Adrenal gland (tissue), 12 donors: ENCODE measurements around the gene SEPTIN11. TPM values are rescaled to one million over a fixed set of nuclear protein-coding genes. Genes with fewer than 3 reads are reported as not detected.
A peak's percentile ranks its signal among the peaks of the same experiment; 100 is the strongest.

ENCODE experiments used
- DNase-seq, 7 donors: peaks; one replicate each; pipeline ENCODE4 v3.0.0-alpha.2; 2019 to 2020
- H3K27ac ChIP-seq, 5 donors: fragments of 200-600 bp; sonication (generic) in 4 of 5; 1 replicate in 3 of 5; 2 replicates in 2 of 5; pipeline versions ENCODE4 v1.5.1 to v1.8.0; 2016 to 2020; ENCODE audit warnings: mild to moderate bottlenecking in 1 of 5
- H3K27me3 ChIP-seq: fragments of 200-600 bp; 2 replicates; pipeline ENCODE4 v1.8.0; 2021
- H3K36me3 ChIP-seq, 2 donors: fragments of 200-600 bp; replicated peaks in 1 of 2; 1 replicate in 1 of 2; 2 replicates in 1 of 2; pipeline versions ENCODE4 v1.5.1 to v1.8.0; 2018 to 2022
- H3K4me1 ChIP-seq, 2 donors: fragments of 200-600 bp; replicated peaks in 1 of 2; 1 replicate in 1 of 2; 2 replicates in 1 of 2; pipeline versions ENCODE4 v1.5.1 to v1.8.0; 2018 to 2021
- H3K4me3 ChIP-seq, 4 donors: fragments of 200-600 bp; sonication (generic) in 3 of 4; one replicate each; pipeline ENCODE4 v1.5.1; 2016 to 2018
- H3K9me3 ChIP-seq, 3 donors: fragments of 200-600 bp; sonication (generic) in 1 of 3; replicated peaks in 1 of 3; 1 replicate in 2 of 3; 2 replicates in 1 of 3; pipeline versions ENCODE4 v1.5.1 to v1.8.0; 2016 to 2021
- POLR2A ChIP-seq, 2 donors: fragments of 450-650 bp; IDR thresholded peaks; one replicate each; pipeline ENCODE4 v1.6.1; 2017; ENCODE audit warnings: antibody characterized with exemption in 2 of 2, mild to moderate bottlenecking in 2 of 2, moderate library complexity in 1 of 2
- WGBS, 4 donors: extraction: QIAGEN DNeasy Blood & Tissue Kit in 2 of 4; methylation state at CpG; one replicate each; pipeline versions ENCODE4 v1.1.5 to v1.1.7; 2013 to 2017; 5-methylcytosine and 5-hydroxymethylcytosine counted together
- intact Hi-C, 2 donors: fragments of 100-400 bp; cut with DNase I; formaldehyde crosslinking; loops; one replicate each; pipeline versions ENCODE4 v1.14.1 to v1.15.0; 2022 to 2023
- polyA plus RNA-seq, 3 donors: library from polyadenylated mRNA; stranded (reverse); fragments of 200-250 nt in 2 of 3; fragments of 350-450 nt in 1 of 3; fragmentation: Illumina TruSeq in 1 of 3; extraction: RNeasy Lipid Tissue Mini Kit (QIAGEN cat#74804) in 1 of 3; gene quantifications; one replicate each; pipeline ENCODE4 v1.2.3, GENCODE V29; 2013 to 2014
- total RNA-seq, 9 donors: library from RNA; depleted of rRNA in 4 of 9; stranded (reverse); fragments of >200 nt in 4 of 9; fragments of 120-200 nt in 1 of 9; fragmentation: NEBNext Ultra II Directional in 1 of 9; extraction: Animal tissue kit (Norgen Biotek cat#: 25700) in 1 of 9; gene quantifications; one replicate each; pipeline versions ENCODE4 v1.1.0 to v1.2.4, GENCODE V29; 2013 to 2023
- TF ChIP-seq, protein P1 (sequence below), 6 experiments: fragments of 450-650 bp in 4 of 6; fragments of 200-600 bp in 2 of 6; sonication (generic) in 1 of 6; IDR thresholded peaks; 1 replicate in 5 of 6; 2 replicates in 1 of 6; pipeline versions ENCODE4 v1.5.1 to v1.8.0; 2016 to 2021; ENCODE audit warnings: antibody characterized with exemption in 6 of 6, mild to moderate bottlenecking in 2 of 6, moderate library complexity in 1 of 6
- donor health status: healthy with polysubstance abuse.
- donor health status: Bipolar disorder and iron deficiency.
- donor health status: DM: yes; HTN: yes; CAD: no.
- donor health status: DM: no; HTN: no; CAD: no.
- donor health status: DM: no; HTN: no; CAD: no.
- donor health status: DM: yes; HTN: yes; CAD: no.

SEPTIN11 gene
- total and polyA plus RNA-seq, 12 donors = 12.5 to 49.1 (median 31.5) TPM

DNA sequence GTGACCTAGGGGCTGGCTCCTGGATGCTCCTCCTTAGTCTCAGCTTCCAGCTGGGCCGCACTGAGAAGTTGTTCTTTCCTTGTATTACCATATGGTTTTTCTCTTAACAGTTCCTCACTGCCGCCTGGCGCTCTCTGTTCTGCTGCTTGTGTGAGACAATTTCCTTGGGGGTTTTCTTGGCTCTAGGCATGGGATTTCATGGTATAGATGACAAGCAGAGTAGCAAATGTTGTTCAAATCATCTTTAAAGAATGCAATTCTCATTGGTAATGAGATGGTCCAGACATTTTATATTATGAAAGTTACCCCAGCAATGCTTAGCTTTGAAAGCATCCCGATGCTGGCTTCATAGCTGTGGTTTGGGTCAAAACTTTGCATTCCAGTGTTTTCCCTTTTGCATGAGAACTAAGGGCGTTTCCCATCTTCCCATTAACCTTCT lies 37.6 kb downstream of the SEPTIN11 start:
- Histone ChIP-seq H3K27me3 (no peaks in the 10 kb centered on the region), H3K4me1 (peaks cover 13 to 28% of the 10 kb centered on the region in 2 donors), H3K9me3 (no peaks in the 10 kb centered on the region), H3K4me3 (no peak overlapping the region), H3K27ac (peak overlapping the region in 2 of 5 donors; percentile 9 to 37), H3K36me3 (no peaks in the 10 kb centered on the region)
- WGBS, 4 donors = 72 to 81% (median 75%) methylated on average over 5 of the region's 5 CpGs
- intact Hi-C loops = no loop called here
- DNase-seq = no peak
- TF ChIP-seq POLR2A (IDR thresholded peaks at IDR 0.05) = no peak
- TF ChIP-seq, protein P1, sequence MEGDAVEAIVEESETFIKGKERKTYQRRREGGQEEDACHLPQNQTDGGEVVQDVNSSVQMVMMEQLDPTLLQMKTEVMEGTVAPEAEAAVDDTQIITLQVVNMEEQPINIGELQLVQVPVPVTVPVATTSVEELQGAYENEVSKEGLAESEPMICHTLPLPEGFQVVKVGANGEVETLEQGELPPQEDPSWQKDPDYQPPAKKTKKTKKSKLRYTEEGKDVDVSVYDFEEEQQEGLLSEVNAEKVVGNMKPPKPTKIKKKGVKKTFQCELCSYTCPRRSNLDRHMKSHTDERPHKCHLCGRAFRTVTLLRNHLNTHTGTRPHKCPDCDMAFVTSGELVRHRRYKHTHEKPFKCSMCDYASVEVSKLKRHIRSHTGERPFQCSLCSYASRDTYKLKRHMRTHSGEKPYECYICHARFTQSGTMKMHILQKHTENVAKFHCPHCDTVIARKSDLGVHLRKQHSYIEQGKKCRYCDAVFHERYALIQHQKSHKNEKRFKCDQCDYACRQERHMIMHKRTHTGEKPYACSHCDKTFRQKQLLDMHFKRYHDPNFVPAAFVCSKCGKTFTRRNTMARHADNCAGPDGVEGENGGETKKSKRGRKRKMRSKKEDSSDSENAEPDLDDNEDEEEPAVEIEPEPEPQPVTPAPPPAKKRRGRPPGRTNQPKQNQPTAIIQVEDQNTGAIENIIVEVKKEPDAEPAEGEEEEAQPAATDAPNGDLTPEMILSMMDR (IDR thresholded peaks at IDR 0.05) = no peak

DNA sequence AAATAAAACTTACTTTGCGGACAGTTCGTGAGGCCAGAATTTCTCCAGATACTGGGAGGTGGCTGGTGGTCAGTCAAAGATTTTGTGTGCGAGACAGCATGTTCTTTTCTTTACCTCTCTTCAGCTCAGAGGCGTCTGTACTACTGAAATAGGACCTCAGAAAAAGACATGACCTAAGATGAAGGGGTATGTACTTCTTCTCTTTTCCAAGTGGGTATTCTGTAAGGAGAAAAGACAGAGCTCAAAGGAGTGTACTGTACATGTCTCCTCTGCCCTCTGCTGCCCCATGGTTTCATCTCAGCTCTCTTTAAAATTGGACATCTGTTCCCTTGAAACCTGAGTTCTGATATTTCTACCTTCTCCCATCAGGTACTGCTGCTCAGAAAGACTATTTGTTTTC lies 38.1 kb downstream of the SEPTIN11 start:
- peak overlapping the region in 1 of 5 donors; percentile 31 for H3K27ac ChIP-seq
- no peaks in the 10 kb centered on the region for H3K27me3 ChIP-seq
- peaks cover 13 to 25% of the 10 kb centered on the region in 2 donors for H3K4me1 ChIP-seq
- TF ChIP-seq POLR2A (IDR thresholded peaks at IDR 0.05) = no peak
- TF ChIP-seq, protein P1 (IDR thresholded peaks at IDR 0.05) = no peak
- H3K9me3 ChIP-seq = no peaks in the 10 kb centered on the region
- no peaks in the 10 kb centered on the region for H3K36me3 ChIP-seq
- 73 to 84% (median 76%) methylated on average over 4 of the region's 4 CpGs for WGBS, 4 donors
- intact Hi-C loops = no loop called here
- H3K4me3 ChIP-seq = no peak overlapping the region
- DNase-seq = no peak

DNA sequence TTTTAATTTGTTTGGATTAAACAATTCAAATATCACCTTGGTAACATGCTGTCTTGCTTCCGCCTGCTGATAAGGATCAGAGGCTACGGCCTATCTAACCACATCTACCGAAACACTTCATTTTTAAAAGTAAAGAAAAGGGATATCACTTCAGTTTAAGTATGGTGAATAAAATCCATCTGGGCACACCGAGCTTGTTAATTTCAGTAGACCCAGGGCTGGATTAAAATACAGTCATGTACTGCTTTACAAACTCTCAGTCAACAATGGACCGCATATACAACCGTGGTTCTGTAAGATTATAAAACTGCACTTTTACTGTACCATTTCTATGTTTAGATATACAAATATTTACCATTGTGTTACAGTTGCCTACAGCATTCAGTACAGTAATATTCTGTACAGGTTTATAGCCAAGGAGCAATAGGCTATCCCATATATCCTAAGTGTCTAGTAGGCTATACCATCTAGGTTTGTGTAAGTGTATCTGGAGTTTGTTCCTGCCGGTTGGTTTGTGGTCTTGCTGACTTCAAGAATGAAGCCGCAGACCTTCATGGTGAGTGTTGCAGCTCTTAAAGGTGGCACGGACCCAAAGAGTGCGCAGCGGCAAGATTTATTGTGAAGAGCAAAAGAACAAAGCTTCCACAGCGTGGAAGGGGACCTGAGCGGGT lies 40.0 kb downstream of the SEPTIN11 start:
- Histone ChIP-seq H3K4me1 (peaks cover 8 to 11% of the 10 kb centered on the region in 2 donors), H3K27ac (no peak overlapping the region), H3K27me3 (no peaks in the 10 kb centered on the region), H3K4me3 (no peak overlapping the region), H3K9me3 (no peaks in the 10 kb centered on the region), H3K36me3 (no peaks in the 10 kb centered on the region)
- no peak for DNase-seq
- WGBS, 4 donors = 84 to 93% (median 87%) methylated on average over 13 of the region's 13 CpGs
- intact Hi-C loops = no loop called here
- TF ChIP-seq, protein P1 (IDR thresholded peaks at IDR 0.05) = no peak
- no peak for TF ChIP-seq POLR2A (IDR thresholded peaks at IDR 0.05)

DNA sequence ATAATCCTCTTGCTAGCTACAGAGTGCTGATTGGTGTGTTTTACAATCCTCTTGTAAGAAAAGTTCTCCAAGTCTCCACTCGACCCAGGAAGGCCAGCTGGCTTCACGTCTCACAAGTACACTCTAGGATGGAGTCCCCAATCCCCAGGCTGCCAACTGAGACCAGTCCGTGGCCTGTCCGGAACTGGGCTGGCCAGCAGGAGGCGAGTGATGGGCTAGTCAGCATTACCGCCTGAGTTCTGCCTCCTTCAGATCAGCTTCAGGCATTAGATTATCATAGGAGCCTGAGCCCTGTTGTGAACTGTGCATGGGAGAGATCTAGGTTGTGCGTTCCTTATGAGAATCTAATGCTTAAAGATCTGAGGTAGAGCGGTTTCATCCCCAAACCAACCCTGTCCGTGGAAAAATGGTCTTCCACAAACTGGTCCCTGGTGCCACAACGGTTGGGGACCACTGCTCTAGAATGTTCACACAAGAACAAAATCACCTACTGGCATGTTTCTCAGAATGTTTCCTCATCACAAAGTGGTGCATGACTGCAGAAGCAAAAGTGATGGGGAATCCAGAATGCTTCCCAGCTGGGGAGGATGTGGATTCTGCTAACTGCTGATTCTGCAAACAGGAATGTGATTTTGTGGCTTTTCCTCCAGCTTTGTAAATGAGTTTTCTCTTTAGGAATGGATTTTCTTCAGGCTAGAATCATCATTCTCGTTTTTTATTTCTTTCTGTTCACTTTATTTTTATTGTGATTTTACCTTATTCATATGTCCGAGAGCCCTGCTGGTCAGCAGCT lies 40.9 kb downstream of the SEPTIN11 start:
- no peak for DNase-seq
- Histone ChIP-seq H3K36me3 (no peaks in the 10 kb centered on the region), H3K4me1 (peaks cover 1 to 4% of the 10 kb centered on the region in 2 donors), H3K9me3 (no peaks in the 10 kb centered on the region), H3K27ac (no peak overlapping the region), H3K27me3 (no peaks in the 10 kb centered on the region), H3K4me3 (no peak overlapping the region)
- TF ChIP-seq, protein P1 (IDR thresholded peaks at IDR 0.05) = no peak
- TF ChIP-seq POLR2A (IDR thresholded peaks at IDR 0.05) = no peak
- intact Hi-C loops = no loop called here
- 86 to 92% (median 88%) methylated on average over 9 to 12 of the region's 12 CpGs for WGBS, 4 donors
